MM.1S (cell line): ENCODE data around the gene HSDL2.
A peak's percentile ranks its signal among the peaks of the same experiment; 100 is the strongest.

Experiments used
- DNase-seq: peaks from one replicate; pipeline ENCODE4 v3.0.0-alpha.2; 2015
- H2AFZ ChIP-seq: fragments of 300-600 bp; sonication (generic); 2 replicates; pipeline ENCODE4 v1.6.0; 2016; ENCODE audit warnings: antibody characterized with exemption, low read length
- H3F3A ChIP-seq: fragments of 300-600 bp; sonication (generic); 2 replicates; pipeline ENCODE4 v1.6.1; 2016; ENCODE audit warnings: mild to moderate bottlenecking, antibody characterized with exemption, low read length, moderate library complexity, mixed read lengths; ENCODE audit not compliant: insufficient read depth
- H3K27ac ChIP-seq: fragments of 300-600 bp; sonication (generic); 2 replicates; pipeline ENCODE4 v1.5.1; 2016; ENCODE audit warnings: mild to moderate bottlenecking, low read length
- H3K27me3 ChIP-seq: fragments of 300-600 bp; sonication (generic); replicated peaks from 2 replicates; pipeline ENCODE4 v1.6.0; 2016; ENCODE audit warnings: low read length; ENCODE audit not compliant: insufficient read depth
- H3K36me3 ChIP-seq: fragments of 300-600 bp; sonication (generic); replicated peaks from 2 replicates; pipeline ENCODE4 v1.6.1; 2016; ENCODE audit warnings: mild to moderate bottlenecking, low read length, mixed read lengths; ENCODE audit not compliant: insufficient read depth
- H3K4me1 ChIP-seq: fragments of 300-600 bp; sonication (generic); 2 replicates; pipeline ENCODE4 v1.6.1; 2016; ENCODE audit warnings: low read length, mixed read lengths
- H3K4me2 ChIP-seq: fragments of 300-600 bp; sonication (generic); 2 replicates; pipeline ENCODE4 v1.6.0; 2016; ENCODE audit warnings: low read depth, low read length
- H3K4me3 ChIP-seq: fragments of 300-600 bp; sonication (generic); 2 replicates; pipeline ENCODE4 v1.5.1; 2016; ENCODE audit warnings: low read length, mixed read lengths
- H3K79me2 ChIP-seq: fragments of 300-600 bp; sonication (generic); 2 replicates; pipeline ENCODE4 v1.6.1; 2016; ENCODE audit warnings: mixed run types, low read length, mixed read lengths
- H3K9ac ChIP-seq: fragments of 300-600 bp; sonication (generic); 2 replicates; pipeline ENCODE4 v1.6.1; 2016; ENCODE audit warnings: low read length, mixed read lengths
- H3K9me2 ChIP-seq: fragments of 300-600 bp; sonication (generic); replicated peaks from 2 replicates; pipeline ENCODE4 v1.6.1; 2016; ENCODE audit warnings: mild to moderate bottlenecking, low read length, mixed read lengths; ENCODE audit not compliant: insufficient read depth
- H3K9me3 ChIP-seq: fragments of 300-600 bp; sonication (generic); replicated peaks from 2 replicates; pipeline ENCODE4 v1.6.1; 2016; ENCODE audit warnings: mild to moderate bottlenecking, low read length, mixed read lengths; ENCODE audit not compliant: insufficient read depth
- H4K20me1 ChIP-seq: fragments of 300-600 bp; sonication (generic); 2 replicates; pipeline ENCODE4 v1.6.1; 2016; ENCODE audit warnings: mild to moderate bottlenecking, low read length, moderate library complexity, mixed read lengths; ENCODE audit not compliant: insufficient read depth
- EZH2 ChIP-seq: fragments of 300-600 bp; sonication (generic); optimal IDR thresholded peaks from 2 replicates; pipeline ENCODE3; 2017; ENCODE audit warnings: low read depth, mild to moderate bottlenecking, antibody characterized with exemption, low read length, mixed read lengths
- EZH2phosphoT487 ChIP-seq: fragments of 300-600 bp; sonication (generic); IDR thresholded peaks from 2 replicates; pipeline ENCODE4 v1.6.1; 2018; ENCODE audit warnings: antibody characterized with exemption, low read length
- TF ChIP-seq, protein P1 (sequence below): fragments of 300-600 bp; sonication (generic); IDR thresholded peaks from 2 replicates; pipeline ENCODE4 v1.5.1; 2016; ENCODE audit warnings: antibody characterized with exemption, low read length, mixed read lengths

Gene HSDL2

DNA sequence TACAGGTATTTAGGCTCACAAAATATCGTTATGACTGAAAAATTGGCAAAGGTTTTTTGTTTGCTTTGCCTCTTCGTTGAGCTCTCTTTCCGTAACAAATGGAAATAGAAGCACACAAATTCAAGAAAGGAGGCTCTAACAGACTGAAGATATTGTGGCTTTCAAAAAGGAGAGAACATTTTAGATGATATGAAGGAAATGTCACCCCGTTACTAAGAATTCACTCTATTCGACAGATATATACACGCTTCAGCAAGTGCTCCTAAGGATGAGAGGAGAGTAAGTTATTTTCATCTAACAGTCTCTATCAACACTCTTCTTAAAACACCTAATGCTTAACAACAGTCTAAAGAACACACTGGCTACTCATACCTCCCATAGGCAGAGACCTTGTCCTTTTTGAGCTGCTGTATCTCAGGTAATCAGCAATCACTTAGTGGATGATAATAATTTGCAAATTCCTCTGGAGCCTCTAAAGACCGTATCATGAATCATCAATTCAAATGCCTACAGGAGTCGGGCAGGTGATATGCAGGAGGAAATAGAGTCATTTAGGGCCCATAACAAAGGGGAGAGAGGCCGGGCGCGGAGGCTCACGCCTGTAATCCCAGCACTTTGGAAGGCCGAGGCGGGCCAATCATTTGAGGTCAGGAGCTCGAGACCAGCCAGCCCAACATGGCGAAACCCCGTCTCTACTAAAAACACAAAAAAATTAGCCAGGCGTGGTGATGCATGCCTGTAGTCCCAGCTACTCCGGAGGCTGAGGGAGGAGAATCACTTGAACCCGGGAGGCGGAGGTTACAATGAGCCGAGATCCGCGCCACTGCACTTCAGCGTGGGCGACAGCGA lies 1.4 kb upstream of the HSDL2 start:
- TF ChIP-seq EZH2 (no peak), EZH2phosphoT487 (no peak)
- TF ChIP-seq, protein P1, sequence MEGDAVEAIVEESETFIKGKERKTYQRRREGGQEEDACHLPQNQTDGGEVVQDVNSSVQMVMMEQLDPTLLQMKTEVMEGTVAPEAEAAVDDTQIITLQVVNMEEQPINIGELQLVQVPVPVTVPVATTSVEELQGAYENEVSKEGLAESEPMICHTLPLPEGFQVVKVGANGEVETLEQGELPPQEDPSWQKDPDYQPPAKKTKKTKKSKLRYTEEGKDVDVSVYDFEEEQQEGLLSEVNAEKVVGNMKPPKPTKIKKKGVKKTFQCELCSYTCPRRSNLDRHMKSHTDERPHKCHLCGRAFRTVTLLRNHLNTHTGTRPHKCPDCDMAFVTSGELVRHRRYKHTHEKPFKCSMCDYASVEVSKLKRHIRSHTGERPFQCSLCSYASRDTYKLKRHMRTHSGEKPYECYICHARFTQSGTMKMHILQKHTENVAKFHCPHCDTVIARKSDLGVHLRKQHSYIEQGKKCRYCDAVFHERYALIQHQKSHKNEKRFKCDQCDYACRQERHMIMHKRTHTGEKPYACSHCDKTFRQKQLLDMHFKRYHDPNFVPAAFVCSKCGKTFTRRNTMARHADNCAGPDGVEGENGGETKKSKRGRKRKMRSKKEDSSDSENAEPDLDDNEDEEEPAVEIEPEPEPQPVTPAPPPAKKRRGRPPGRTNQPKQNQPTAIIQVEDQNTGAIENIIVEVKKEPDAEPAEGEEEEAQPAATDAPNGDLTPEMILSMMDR = no peak

GRCh38 chr9:112379177-112380101 lies 469 bp upstream of the HSDL2 start:
- Histone ChIP-seq H3K9me3 (no peaks in the 10 kb centered on the region), H3F3A (peaks cover 9% of the 10 kb centered on the region), H4K20me1 (no peaks in the 10 kb centered on the region), H3K4me1 (peaks cover 22% of the 10 kb centered on the region), H3K4me3 (peak overlapping the region; percentile 99), H2AFZ (peak overlapping the region; percentile 98), H3K27ac (peak overlapping the region; percentile 95), H3K9ac (peak overlapping the region; percentile 95), H3K4me2 (peak overlapping the region; percentile 75; the same call in 1 of the 2 replicates), H3K9me2 (no peaks in the 10 kb centered on the region), H3K36me3 (no peaks in the 10 kb centered on the region), H3K27me3 (no peaks in the 10 kb centered on the region), H3K79me2 (peaks cover 46% of the 10 kb centered on the region)
- TF ChIP-seq EZH2phosphoT487 (no peak), EZH2 (no peak)
- TF ChIP-seq, protein P1 = no peak
- DNase-seq = peak; percentile 98

More for the DNA sequence above, 1.4 kb upstream of the HSDL2 start:
- H3K36me3 ChIP-seq = no peaks in the 10 kb centered on the region
- H3F3A ChIP-seq = peaks cover 6% of the 10 kb centered on the region
- H3K9me3 ChIP-seq = no peaks in the 10 kb centered on the region
- peaks cover 38% of the 10 kb centered on the region for H3K79me2 ChIP-seq
- no peaks in the 10 kb centered on the region for H3K9me2 ChIP-seq
- H3K27ac ChIP-seq = peak overlapping the region; percentile 95; the same call in 1 of the 2 replicates
- H3K9ac ChIP-seq = peak overlapping the region; percentile 95
- H3K4me1 ChIP-seq = peaks cover 16% of the 10 kb centered on the region
- peak overlapping the region; percentile 98 for H2AFZ ChIP-seq
- H3K27me3 ChIP-seq = no peaks in the 10 kb centered on the region
- peak overlapping the region; percentile 75 for H3K4me2 ChIP-seq
- no peak for DNase-seq
- no peaks in the 10 kb centered on the region for H4K20me1 ChIP-seq
- H3K4me3 ChIP-seq = peak overlapping the region; percentile 99

DNA sequence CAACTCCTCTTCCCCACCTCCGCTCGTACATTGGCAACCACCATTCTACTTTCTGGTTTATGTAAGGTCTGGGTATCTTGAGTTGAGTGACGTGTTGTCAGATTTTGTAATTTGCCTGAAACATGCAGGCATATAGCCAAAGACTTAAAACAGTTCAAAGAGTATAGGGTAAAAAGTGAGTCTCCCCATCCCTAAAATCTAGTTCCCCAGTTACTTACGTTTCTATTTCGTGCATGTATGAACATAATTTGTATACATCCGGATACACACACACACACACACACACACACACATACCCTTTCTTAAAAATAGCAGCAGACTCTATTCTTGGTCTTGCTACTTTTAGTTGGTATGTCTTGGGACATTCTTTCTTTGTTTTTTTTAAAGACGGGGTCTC lies 915 bp downstream of the HSDL2 start:
- Histone ChIP-seq H3F3A (peaks cover 16% of the 10 kb centered on the region), H3K27ac (no peak overlapping the region), H3K9me3 (no peaks in the 10 kb centered on the region), H4K20me1 (no peaks in the 10 kb centered on the region), H3K36me3 (no peaks in the 10 kb centered on the region), H3K27me3 (no peaks in the 10 kb centered on the region), H3K4me3 (peak overlapping the region; percentile 99), H3K4me2 (peak overlapping the region; percentile 66), H3K9me2 (no peaks in the 10 kb centered on the region), H3K4me1 (peaks cover 25% of the 10 kb centered on the region), H3K79me2 (peaks cover 47% of the 10 kb centered on the region), H3K9ac (peak overlapping the region; percentile 75; the same call in 1 of the 2 replicates), H2AFZ (peak overlapping the region; percentile 93; the same call in 1 of the 2 replicates)
- DNase-seq = no peak
- TF ChIP-seq EZH2 (no peak), EZH2phosphoT487 (no peak)
- TF ChIP-seq, protein P1 = no peak
